HepG2 (cell line): ENCODE results near the gene EVA1A. TPM values are rescaled to one million over a fixed set of nuclear protein-coding genes. Genes with fewer than 3 reads are reported as not detected.

Source experiments
- FOXO1 ChIP-seq: sonication (generic); formaldehyde crosslinking; IDR thresholded peaks from 2 replicates; pipeline ENCODE4 v1.4.0; 2020; ENCODE audit warnings: missing genetic modification reagents
- GZF1 ChIP-seq: sonication (generic); formaldehyde crosslinking; IDR thresholded peaks from 2 replicates; pipeline ENCODE4 v1.5.1; 2020; ENCODE audit warnings: mild to moderate bottlenecking, missing genetic modification reagents
- HDAC1 ChIP-seq: sonication (generic); formaldehyde crosslinking; IDR thresholded peaks from 2 replicates; pipeline ENCODE4 v1.5.1; 2020; ENCODE audit warnings: mild to moderate bottlenecking, missing genetic modification reagents
- HIVEP1 ChIP-seq: sonication (generic); formaldehyde crosslinking; IDR thresholded peaks from 2 replicates; pipeline ENCODE4 v1.4.0; 2020; ENCODE audit warnings: mild to moderate bottlenecking, missing genetic modification reagents
- IRX3 ChIP-seq: sonication (generic); formaldehyde crosslinking; IDR thresholded peaks from 2 replicates; pipeline ENCODE4 v1.8.1; 2023; ENCODE audit warnings: mild to moderate bottlenecking, low read depth, missing genetic modification reagents, borderline replicate concordance
- MAFF ChIP-seq: IDR thresholded peaks from 2 replicates; pipeline ENCODE4 v1.6.1; 2011; ENCODE audit warnings: low read depth, low read length, improper control_type of control experiment
- MLLT10 ChIP-seq: sonication (generic); formaldehyde crosslinking; IDR thresholded peaks from 2 replicates; pipeline ENCODE4 v1.4.0; 2020; ENCODE audit warnings: missing genetic modification reagents
- MYNN ChIP-seq: sonication (generic); formaldehyde crosslinking; IDR thresholded peaks from 2 replicates; pipeline ENCODE4 v1.4.0; 2020; ENCODE audit warnings: mild to moderate bottlenecking, low read depth, missing genetic modification reagents
- PCBP1 ChIP-seq: fragments of 200-400 bp; formaldehyde crosslinking; IDR thresholded peaks from 2 replicates; pipeline ENCODE4 v1.6.1; 2017; ENCODE audit warnings: mild to moderate bottlenecking, low read depth, low read length, borderline replicate concordance
- PHF8 ChIP-seq: sonication (generic); formaldehyde crosslinking; IDR thresholded peaks from 2 replicates; pipeline ENCODE4 v1.5.0; 2020; ENCODE audit warnings: missing genetic modification reagents
- POLR2G ChIP-seq: fragments of 200-400 bp; formaldehyde crosslinking; IDR thresholded peaks from 2 replicates; pipeline ENCODE4 v1.6.1; 2018; ENCODE audit warnings: mild to moderate bottlenecking, low read depth, low read length, moderate library complexity
- RXRA ChIP-seq: sonication (generic); formaldehyde crosslinking; IDR thresholded peaks from 2 replicates; pipeline ENCODE4 v1.5.1; 2020; ENCODE audit warnings: missing genetic modification reagents
- XRCC5 ChIP-seq: fragments of 200-400 bp; formaldehyde crosslinking; optimal IDR thresholded peaks from 2 replicates; pipeline ENCODE3; 2017; ENCODE audit warnings: mild to moderate bottlenecking, low read length
- YEATS4 ChIP-seq: sonication (generic); formaldehyde crosslinking; IDR thresholded peaks from 2 replicates; pipeline ENCODE4 v1.4.0; 2020; ENCODE audit warnings: missing genetic modification reagents, borderline replicate concordance
- ZFP1 ChIP-seq: IDR thresholded peaks from 2 replicates; pipeline ENCODE4 v1.6.1; 2016
- ZFP90 ChIP-seq: sonication (generic); formaldehyde crosslinking; IDR thresholded peaks from 2 replicates; pipeline ENCODE4 v1.8.0; 2022; ENCODE audit warnings: missing genetic modification reagents, mild to moderate bottlenecking, inconsistent platforms, borderline replicate concordance
- ZMYM4 ChIP-seq: sonication (generic); formaldehyde crosslinking; IDR thresholded peaks from 2 replicates; pipeline ENCODE4 v1.8.1; 2023; ENCODE audit warnings: mild to moderate bottlenecking, missing genetic modification reagents
- ZNF317 ChIP-seq: sonication (generic); formaldehyde crosslinking; IDR thresholded peaks from 2 replicates; pipeline ENCODE4 v1.5.0; 2020; ENCODE audit warnings: mild to moderate bottlenecking, missing genetic modification reagents
- ZNF354B ChIP-seq: sonication (generic); formaldehyde crosslinking; IDR thresholded peaks from 2 replicates; pipeline ENCODE4 v1.8.0; 2022; ENCODE audit warnings: mild to moderate bottlenecking, missing genetic modification reagents
- ZNF382 ChIP-seq: sonication (generic); formaldehyde crosslinking; IDR thresholded peaks from 2 replicates; pipeline ENCODE4 v1.5.0; 2020; ENCODE audit warnings: missing genetic modification reagents, mild to moderate bottlenecking, borderline replicate concordance
- ZNF839 ChIP-seq: sonication (generic); formaldehyde crosslinking; IDR thresholded peaks from 2 replicates; pipeline ENCODE4 v1.4.0; 2020; ENCODE audit warnings: missing genetic modification reagents, mild to moderate bottlenecking, borderline replicate concordance
- polyA plus RNA-seq, 8 experiments: library from polyadenylated mRNA; depleted of rRNA in 3 of 8; stranded (reverse) in 7 of 8; unstranded in 1 of 8; fragments of >200 nt; fragmentation: Illumina TruSeq in 4 of 8; extraction: Trizol in 4 of 8; gene quantifications; 2 replicates each; pipeline versions ENCODE4 v1.2.1 to v1.2.3, GENCODE V29; 2011 to 2016; ENCODE audit warnings: low read depth in 4 of 8, missing spikeins in 1 of 8, mixed read lengths in 1 of 8; ENCODE audit not compliant: insufficient read depth in 1 of 8
- total RNA-seq, 5 experiments: library from RNA; depleted of rRNA; stranded (reverse); fragments of >200 nt; fragmentation: Illumina TruSeq; extraction: Trizol; gene quantifications; 2 replicates each; pipeline ENCODE4 v1.2.3, GENCODE V29; 2016; ENCODE audit warnings: low read depth in 1 of 5
- TF ChIP-seq, protein P1 (sequence below): sonication (generic); formaldehyde crosslinking; IDR thresholded peaks from 2 replicates; pipeline ENCODE4 v1.9.0; 2022; ENCODE audit warnings: missing genetic modification reagents, mild to moderate bottlenecking, borderline replicate concordance
- TF ChIP-seq, protein P2 (sequence below): sonication (generic); formaldehyde crosslinking; IDR thresholded peaks from 2 replicates; pipeline ENCODE4 v1.4.0; 2020; ENCODE audit warnings: mild to moderate bottlenecking, missing genetic modification reagents
- TF ChIP-seq, protein P3 (sequence below): sonication (generic); formaldehyde crosslinking; IDR thresholded peaks from 2 replicates; pipeline ENCODE4 v1.8.1; 2023; ENCODE audit warnings: mild to moderate bottlenecking, moderate library complexity, missing genetic modification reagents
- TF ChIP-seq, protein P4 (sequence below): sonication (generic); formaldehyde crosslinking; conservative IDR thresholded peaks from 2 replicates; pipeline ENCODE4 v1.5.0; 2020; ENCODE audit warnings: missing genetic modification reagents

Gene EVA1A
- total and polyA plus RNA-seq, 2 of the 13 experiments (the other 11 are each of a cell fraction or from before 2014, with no cell fraction given): 57.5 to 57.8 TPM

DNA sequence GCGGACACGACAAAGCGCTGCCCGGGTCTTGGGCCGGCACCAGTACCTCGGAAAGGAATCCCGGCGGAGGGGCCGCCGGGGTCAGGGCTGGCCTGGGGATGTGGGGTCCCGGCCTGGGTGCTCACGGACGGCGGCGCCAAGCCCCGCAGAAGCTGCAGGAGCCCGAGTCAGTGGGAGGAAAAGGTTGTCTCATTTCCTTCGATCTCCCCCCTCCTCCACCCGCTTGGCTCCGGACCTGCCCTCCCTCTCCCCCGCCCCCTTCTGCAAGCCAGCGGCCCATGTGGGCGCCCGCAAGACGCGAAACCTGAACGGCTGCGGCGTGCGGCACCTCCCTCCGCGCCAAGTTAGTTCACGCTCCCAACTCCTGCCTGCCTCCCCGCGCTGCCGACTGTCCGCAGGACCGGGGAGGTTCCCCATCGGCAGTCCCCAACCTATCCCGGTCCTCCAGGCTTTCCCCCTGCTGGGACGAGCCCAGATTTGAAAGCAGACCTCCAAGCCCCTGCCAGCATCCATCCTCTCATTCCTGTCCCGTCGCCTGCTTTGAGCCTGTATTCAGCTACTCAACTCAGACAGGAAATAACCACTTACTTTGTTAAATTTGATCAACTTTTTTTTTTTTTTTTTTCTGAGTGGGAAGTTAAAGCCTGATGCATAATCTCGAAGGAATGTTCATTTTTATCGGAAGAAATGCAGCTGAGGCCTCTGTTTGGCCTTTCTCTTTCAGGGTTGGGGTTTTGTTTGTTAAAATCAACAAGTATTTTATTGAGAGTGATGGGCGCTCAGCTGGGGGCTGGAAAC lies at the start of gene EVA1A (continued):
- TF ChIP-seq MYNN: peak; percentile 81; the same call in 1 of the 2 replicates
- TF ChIP-seq, protein P1, sequence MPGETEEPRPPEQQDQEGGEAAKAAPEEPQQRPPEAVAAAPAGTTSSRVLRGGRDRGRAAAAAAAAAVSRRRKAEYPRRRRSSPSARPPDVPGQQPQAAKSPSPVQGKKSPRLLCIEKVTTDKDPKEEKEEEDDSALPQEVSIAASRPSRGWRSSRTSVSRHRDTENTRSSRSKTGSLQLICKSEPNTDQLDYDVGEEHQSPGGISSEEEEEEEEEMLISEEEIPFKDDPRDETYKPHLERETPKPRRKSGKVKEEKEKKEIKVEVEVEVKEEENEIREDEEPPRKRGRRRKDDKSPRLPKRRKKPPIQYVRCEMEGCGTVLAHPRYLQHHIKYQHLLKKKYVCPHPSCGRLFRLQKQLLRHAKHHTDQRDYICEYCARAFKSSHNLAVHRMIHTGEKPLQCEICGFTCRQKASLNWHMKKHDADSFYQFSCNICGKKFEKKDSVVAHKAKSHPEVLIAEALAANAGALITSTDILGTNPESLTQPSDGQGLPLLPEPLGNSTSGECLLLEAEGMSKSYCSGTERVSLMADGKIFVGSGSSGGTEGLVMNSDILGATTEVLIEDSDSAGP (CRISPR knock-in tag): peak; percentile 37; the same call in 1 of the 2 replicates
- peak; percentile 88 for TF ChIP-seq ZNF317 (CRISPR knock-in tag)
- peak; percentile 46; the same call in 1 of the 2 replicates for TF ChIP-seq FOXO1
- TF ChIP-seq, protein P2, sequence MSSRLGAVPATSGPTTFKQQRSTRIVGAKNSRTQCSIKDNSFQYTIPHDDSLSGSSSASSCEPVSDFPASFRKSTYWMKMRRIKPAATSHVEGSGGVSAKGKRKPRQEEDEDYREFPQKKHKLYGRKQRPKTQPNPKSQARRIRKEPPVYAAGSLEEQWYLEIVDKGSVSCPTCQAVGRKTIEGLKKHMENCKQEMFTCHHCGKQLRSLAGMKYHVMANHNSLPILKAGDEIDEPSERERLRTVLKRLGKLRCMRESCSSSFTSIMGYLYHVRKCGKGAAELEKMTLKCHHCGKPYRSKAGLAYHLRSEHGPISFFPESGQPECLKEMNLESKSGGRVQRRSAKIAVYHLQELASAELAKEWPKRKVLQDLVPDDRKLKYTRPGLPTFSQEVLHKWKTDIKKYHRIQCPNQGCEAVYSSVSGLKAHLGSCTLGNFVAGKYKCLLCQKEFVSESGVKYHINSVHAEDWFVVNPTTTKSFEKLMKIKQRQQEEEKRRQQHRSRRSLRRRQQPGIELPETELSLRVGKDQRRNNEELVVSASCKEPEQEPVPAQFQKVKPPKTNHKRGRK (CRISPR knock-in tag): 0 out of 2 replicates have a peak, but pooled peaks have one; percentile 83
- TF ChIP-seq ZFP90 (CRISPR knock-in tag): peak; percentile 87
- TF ChIP-seq POLR2G: peak; percentile 54
- 0 out of 2 replicates have a peak, but pooled peaks have one; percentile 47 for TF ChIP-seq HDAC1 (CRISPR knock-in tag)
- TF ChIP-seq, protein P3, sequence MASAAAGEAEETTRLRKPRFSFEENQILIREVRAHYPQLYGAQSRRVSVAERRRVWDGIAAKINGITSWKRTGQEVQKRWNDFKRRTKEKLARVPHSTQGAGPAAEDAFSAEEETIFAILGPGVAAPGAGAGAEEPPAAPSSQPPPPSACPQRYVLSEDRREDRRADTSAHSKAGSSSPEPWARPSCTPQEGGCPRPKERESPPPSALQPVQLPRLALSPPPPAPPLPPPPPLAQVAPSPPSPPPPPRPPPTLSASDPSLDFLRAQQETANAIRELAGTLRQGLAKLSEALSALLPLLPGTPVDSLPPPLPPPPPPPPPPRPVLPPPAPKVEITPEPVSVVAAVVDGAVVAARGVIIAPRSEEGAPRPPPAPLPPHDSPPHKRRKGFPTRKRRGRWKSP (CRISPR knock-in tag): no peak
- 0 out of 2 replicates have a peak, but pooled peaks have one; percentile 7 for TF ChIP-seq ZNF354B (CRISPR knock-in tag)
- TF ChIP-seq PCBP1: no peak
- TF ChIP-seq MLLT10 (CRISPR knock-in tag): no peak
- TF ChIP-seq ZFP1 (CRISPR knock-in tag): peak; percentile 44; the same call in 1 of the 2 replicates
- no peak for TF ChIP-seq ZNF382 (CRISPR knock-in tag)
- TF ChIP-seq ZMYM4 (CRISPR knock-in tag): peak; percentile 59
- peak; percentile 59; the same call in 1 of the 2 replicates for TF ChIP-seq RXRA
- TF ChIP-seq GZF1 (CRISPR knock-in tag): peak; percentile 55; the same call in 1 of the 2 replicates
- TF ChIP-seq MAFF: no peak
- TF ChIP-seq XRCC5: peak; percentile 67
- TF ChIP-seq YEATS4: peak; percentile 51; the same call in 1 of the 2 replicates
- TF ChIP-seq, protein P4, sequence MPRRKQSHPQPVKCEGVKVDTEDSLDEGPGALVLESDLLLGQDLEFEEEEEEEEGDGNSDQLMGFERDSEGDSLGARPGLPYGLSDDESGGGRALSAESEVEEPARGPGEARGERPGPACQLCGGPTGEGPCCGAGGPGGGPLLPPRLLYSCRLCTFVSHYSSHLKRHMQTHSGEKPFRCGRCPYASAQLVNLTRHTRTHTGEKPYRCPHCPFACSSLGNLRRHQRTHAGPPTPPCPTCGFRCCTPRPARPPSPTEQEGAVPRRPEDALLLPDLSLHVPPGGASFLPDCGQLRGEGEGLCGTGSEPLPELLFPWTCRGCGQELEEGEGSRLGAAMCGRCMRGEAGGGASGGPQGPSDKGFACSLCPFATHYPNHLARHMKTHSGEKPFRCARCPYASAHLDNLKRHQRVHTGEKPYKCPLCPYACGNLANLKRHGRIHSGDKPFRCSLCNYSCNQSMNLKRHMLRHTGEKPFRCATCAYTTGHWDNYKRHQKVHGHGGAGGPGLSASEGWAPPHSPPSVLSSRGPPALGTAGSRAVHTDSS: no peak
- peak; percentile 23; the same call in 1 of the 2 replicates for TF ChIP-seq HIVEP1 (CRISPR knock-in tag)
- no peak for TF ChIP-seq IRX3
- TF ChIP-seq PHF8: peak; percentile 62
- peak; percentile 92; the same call in 1 of the 2 replicates for TF ChIP-seq ZNF839 (CRISPR knock-in tag)
